Activated naive CD4-positive, alpha-beta T cell (primary cell): Measurements from ENCODE around the gene NCOA3.
"Not testable (repeated sequence)": the region's sequence is repeated elsewhere in the genome, so short reads cannot be mapped to it uniquely, and the experiment has no call there.

Source experiments
- DNase-seq, 4 experiments: peaks; one replicate each; lab custom pipeline; 2025; lab: John Stamatoyannopoulos, UW

Gene NCOA3

DNA sequence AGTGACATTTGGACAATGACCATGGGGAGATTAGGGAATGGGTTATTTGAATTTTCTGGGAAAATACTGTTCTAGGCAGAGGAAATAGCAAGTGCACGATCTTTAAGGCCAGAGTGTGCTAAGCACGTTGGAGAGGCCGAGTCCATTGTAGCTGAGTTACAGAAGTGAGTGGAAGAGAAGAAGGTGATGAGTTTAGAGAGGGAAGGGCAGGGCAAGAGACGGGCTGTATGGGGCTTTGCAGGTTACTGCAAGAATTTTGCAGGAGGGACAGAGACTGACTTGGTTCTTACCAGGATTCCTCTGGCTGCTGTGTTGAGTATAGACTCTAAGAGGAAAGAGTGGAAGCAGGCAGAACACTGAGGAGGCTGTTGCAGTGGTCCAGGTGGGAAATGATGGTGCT is 1.1 kb upstream of the NCOA3 start:
- DNase-seq: no peak

DNA sequence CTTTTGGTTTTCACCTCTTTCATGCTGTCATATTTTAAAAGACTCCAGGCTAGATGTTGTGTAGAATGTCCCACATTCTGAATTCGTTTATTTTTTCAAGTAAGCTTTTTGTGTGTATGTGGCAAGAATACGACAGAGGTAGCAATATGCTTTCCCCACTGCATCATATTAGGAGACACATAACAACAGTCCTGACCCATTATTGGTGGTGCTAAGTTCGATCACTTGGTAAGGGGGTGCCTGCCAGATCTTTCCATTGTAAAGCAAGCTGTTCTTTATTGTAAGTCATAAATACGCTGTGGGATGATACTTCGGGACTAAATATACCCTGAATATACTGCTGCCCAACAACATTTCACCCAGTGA is 588 bp upstream of the NCOA3 start:
- no peak for DNase-seq

GRCh38 chr20:47502271-47503239 is 868 bp downstream of the NCOA3 start:
- peak in 1 of 4 experiments; percentile 26 for DNase-seq

DNA sequence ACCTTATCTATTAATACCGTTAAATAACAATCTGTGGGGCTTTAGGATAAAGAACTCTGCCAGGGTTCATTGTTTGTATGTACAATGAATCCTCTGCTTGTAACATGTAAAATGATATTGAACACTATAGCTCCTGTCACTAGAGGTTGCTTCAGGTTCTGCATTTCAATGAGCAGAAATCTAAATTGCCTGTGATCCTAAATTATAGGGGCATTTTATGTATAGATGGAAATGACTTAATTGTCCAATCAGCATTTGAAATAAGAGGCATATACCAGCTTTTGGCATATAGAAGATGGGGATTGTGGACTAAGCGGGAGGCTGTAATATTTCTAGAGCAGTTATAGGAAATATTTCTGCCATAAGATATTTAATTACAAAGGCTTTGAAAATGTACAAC is 2.0 kb downstream of the NCOA3 start:
- DNase-seq: no peak

DNA sequence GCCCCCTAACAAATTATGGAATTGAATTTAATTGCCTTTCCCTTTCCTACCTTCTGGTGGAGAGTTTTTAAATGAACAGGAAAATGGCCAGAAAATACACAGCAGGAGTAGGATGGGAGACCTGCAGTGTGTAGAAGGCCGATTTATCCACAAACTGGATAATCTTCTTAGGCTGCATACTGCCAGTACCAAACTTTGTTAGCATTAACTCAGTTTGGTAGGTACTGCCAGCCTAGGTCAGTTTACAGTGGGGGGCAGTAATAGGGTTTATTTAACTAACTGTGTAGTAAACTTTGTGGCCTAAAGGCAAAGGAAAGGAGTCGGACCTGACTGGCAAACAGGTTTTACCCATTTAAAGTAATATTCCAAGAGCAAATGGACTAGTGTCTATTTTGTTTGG is 4.6 kb downstream of the NCOA3 start:
- no peak for DNase-seq

- DNase-seq: no peak
These were observed 5.2 kb downstream of the NCOA3 start for GRCh38 chr20:47506850-47507249.

DNA sequence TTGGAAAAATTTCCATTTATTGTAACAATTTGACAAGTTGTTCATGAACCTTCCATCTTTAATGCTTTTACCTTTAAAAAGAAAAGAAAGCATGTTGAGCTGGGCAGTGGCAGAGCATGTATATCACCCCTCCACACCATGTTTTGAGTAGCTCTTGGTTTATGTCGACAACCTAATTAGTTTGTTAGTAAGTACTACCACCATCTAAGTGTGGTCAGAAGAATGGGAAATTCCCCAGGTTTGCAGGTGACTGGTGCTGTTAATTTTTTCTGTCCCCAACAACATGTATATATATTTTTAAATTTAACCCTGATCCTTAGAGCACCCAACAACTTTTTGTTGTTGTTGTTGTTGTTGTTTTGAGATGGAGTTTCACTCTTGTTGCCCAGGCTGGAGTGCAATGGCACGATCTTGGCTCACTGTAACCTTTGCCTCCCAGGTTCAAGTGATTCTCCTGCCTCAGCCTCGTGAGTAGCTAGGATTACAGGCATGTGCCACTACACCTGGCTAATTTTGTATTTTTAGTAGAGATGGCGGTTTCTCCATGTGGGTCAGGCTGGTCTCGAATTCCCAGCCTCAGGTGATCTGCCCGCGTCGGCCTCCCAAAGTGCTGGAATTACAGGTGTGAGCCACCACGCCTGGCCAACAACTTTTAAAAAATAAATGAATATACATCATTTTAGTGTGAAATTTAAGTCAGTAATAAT is 5.7 kb downstream of the NCOA3 start:
- not testable (repeated sequence) for DNase-seq

DNA sequence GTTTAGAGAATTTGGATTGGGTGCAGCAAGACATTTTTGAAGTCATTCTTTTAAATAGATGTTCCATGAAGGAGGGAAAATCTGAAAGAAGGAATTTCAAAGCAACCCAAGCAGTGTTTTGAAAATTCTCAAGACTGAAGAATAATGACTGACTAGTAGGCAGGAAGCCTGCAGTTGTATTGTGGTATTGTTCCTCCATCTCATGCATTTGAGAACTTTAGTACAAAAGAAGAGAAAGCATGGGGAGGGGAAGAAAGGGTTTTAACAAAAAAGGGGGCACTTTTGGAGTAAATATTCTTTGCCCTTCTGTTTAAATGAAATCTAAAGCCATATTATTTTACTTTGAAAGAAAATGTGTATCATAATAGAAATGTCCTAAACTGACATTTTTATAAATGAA is 6.6 kb downstream of the NCOA3 start:
- DNase-seq: no peak

GRCh38 chr20:47509104-47509661 is 7.5 kb downstream of the NCOA3 start:
- DNase-seq: no peak

GRCh38 chr20:47509685-47510084 is 8.0 kb downstream of the NCOA3 start:
- DNase-seq: no peak

DNA sequence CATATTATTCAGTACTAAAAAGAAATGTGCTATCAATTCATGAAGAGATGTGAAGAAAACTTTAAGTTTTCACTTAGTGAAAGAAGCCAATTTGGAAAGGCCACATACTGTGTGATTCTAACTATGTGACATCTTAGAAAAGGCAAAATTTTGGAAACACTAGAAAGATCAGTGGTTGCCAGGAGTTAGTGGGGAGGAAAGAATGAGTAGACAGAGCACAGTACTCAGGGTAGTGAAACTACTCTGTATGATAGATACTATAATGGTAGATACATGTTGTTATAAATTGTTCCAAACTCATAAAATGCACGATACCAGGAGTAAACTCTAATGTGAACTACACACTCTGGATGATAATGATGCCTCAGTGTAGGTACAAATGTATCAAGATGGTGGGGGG is 14.2 kb downstream of the NCOA3 start:
- no peak for DNase-seq

DNA sequence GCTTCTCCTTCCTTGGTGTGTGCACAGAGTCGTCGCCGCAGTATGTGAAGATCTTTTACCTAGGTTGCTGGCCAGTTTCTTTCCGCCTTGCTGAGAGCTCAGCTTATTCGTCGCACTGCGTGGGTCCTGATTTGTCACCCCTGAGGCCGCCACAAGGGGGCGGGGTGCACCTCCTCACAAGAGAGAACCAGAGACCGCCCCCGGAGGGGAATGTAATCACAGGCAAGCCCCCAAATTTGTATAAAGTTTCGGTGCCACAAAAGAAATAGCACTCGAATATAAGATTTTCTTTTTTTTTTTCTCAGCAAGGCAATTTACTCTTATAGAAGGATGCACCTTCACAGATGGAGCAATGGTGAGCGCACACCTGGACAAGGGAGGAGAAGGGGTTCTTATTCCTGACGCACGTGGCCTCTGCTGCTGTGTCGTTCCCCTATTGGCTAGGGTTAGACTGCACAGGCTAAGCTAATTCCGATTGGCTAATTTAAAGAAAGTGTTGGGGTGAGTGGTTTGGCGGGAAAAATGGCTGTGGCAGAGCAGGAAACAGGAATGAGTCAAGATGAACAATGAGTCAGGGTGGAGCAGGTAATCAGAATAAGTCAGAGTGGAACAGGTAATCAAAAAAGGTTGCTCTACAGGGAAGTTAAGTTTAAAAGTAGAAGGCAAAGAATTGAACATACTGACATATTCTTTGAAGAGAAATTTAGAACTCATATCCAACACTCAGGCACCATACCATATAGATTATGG is 19.5 kb downstream of the NCOA3 start:
- DNase-seq: no peak

DNA sequence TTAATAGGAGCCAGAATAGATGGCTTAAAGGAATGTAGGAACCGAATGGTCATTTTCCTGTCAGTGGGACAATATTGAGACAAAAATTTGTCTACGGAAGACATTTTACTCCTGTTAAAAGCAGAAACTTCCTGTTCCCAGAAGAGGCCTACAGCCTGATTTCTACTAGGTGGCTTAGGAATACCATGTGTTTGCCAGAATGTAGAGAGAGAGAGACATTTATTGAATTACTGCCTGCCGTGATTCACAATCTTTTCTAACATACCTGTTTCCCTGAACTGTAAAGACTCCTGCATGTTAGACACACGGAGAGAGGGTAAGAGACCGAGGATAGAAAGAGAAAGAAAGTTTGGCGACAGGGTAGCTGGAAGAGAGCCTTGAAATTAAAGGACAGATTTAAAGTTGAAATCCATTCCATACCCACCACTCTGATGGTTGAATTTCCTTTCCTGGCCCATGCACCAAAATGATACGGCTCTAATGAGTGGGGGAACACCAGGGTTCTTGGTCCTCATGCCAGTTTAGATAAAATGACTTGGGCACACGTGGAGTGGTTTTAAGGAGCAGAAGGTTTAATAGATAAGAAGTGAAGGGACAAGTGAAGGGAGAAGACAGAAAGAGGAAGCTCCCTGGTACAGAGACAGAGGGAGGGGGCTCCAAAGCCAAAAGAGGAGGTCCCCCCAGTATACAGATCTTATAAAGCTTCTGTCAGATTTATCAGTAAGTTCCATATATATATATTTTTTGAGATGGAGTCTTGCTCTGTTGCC is 22.5 kb downstream of the NCOA3 start:
- no peak for DNase-seq

GRCh38 chr20:47527004-47527800 is 25.5 kb downstream of the NCOA3 start:
- no peak for DNase-seq

DNA sequence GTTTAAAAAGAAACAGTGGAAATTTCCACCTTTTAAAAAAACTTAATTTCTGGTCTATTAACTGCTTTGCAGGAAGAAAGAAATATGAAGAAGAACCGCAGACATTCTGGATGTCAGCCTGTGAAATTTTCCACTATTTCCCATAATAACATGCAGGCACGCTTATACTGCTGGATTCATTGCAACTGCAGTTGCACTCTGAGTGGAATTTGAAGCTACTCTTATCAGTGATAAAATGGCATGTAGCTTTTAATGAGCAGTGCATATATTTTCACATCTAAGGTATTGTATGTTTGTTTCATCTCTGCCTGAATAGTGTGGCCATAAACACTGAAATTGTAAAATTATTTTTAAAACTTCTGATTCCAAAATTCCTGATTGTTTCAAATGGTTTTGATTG is 28.2 kb downstream of the NCOA3 start:
- no peak for DNase-seq

DNA sequence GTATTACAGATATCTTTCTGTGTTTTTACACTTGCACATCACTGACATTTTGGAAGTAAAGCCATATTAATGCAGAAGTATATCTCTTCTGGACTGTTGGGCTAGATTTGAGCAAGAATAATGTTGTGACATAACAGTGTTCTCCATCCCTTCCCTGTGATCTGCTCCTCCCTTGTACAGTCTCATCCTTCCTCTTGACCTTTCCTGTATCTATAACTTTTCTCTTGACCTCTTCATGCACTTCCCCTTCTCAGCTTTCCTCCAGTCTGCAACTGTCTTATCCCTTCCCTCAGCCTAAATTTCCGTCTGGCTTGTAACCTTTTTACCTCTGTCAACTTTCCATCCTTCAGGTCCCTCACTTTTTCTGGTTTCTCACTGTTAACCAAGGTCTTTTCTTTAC is 29.8 kb downstream of the NCOA3 start:
- DNase-seq: no peak

GRCh38 chr20:47532002-47532401 is 30.3 kb downstream of the NCOA3 start:
- DNase-seq: no peak

GRCh38 chr20:47533518-47534062 is 31.9 kb downstream of the NCOA3 start:
- DNase-seq: no peak

DNA sequence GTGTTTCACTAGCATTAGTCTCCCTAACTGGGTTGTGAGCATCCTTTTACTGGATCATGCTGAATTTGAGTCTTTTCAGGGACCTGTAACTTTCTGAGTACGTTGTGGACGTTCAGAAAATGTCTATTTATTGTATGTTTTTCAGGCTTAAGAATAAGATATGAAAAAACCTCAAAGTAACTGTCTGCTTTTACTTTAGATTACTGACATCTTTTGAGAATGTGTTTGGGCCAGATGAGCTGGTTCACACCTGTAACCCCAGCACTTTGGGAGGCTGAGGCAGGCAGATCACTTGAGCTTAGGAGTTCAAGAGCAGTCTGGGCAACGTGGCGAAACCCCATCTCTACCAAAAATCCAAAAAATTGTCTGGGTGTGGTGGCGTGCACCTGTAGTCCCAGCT is 32.7 kb downstream of the NCOA3 start:
- DNase-seq: no peak

DNA sequence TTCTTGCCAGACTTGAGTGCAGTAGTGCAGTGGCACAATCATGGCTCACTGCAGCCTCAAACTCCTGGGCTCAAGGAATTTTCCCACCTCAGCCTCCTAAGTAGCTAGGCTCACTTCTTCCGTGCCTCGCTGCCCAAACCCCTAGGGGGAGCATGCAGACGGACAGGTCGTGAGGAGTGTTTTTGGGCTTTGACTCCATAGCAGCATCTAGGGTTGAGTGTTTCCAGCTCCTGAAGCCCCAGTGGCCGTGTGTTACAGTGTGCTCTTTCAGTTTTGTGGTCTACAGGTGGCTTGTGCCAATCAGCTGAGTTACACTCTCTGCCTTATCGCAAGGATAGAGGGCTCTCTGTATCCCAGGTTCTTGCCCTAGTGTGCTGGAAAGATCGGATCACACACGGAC is 33.4 kb downstream of the NCOA3 start:
- DNase-seq: no peak
